IMR-90 (cell line): ENCODE measurements around the gene GINS1. TPM values are rescaled to one million over a fixed set of nuclear protein-coding genes. Genes with fewer than 3 reads are reported as not detected.

Source experiments
- ATAC-seq: fragments of 200-7000 bp; cut with Tn5 transposase; 2 replicates; pipeline ENCODE4 v1.9.1; 2020; ENCODE audit warnings: low read depth, mild to moderate bottlenecking, moderate library complexity
- Bru-seq: library from RNA; stranded (reverse); fragments of 400-500 nt; gene quantifications from one replicate; lab custom pipeline; 2021; lab: Mats Ljungman, UMichigan
- BruChase-seq, 2 experiments: library from RNA; stranded (reverse); fragments of 400-500 nt; gene quantifications; one replicate each; lab custom pipeline; 2021; lab: Mats Ljungman, UMichigan
- BruUV-seq: library from RNA; stranded (reverse); fragments of 400-500 nt; replicated peaks from 2 replicates; lab custom pipeline; 2021; lab: Mats Ljungman, UMichigan
- CTCF ChIA-PET: fragments of 300-600 bp; formaldehyde crosslinking; extraction: SDS; loops from one replicate; lab custom pipeline; 2021; ENCODE audit warnings: antibody characterized with exemption; lab: Yijun Ruan, JAX
- POLR2A ChIA-PET: fragments of 300-600 bp; sonication (Branson Sonifier 250); formaldehyde crosslinking; loops from one replicate; lab custom pipeline; 2022; ENCODE audit warnings: antibody characterized with exemption; ENCODE audit not compliant: unreplicated experiment; lab: Charles Lee
- DNase-seq: peaks from one replicate; pipeline ENCODE4 v3.0.0; 2013
- H2AFZ ChIP-seq: replicated peaks from 2 replicates; pipeline ENCODE3; 2013; ENCODE audit warnings: low read length, mild to moderate bottlenecking; ENCODE audit not compliant: poor library complexity
- H2AK5ac ChIP-seq: 2 replicates; pipeline ENCODE4 v1.6.1; 2013; ENCODE audit warnings: low read depth, low read length, inconsistent platforms
- H2AK9ac ChIP-seq: replicated peaks from 2 replicates; pipeline ENCODE3; 2013; ENCODE audit warnings: mild to moderate bottlenecking, low read depth, low read length, moderate library complexity; ENCODE audit not compliant: poor library complexity
- H2BK120ac ChIP-seq: 2 replicates; pipeline ENCODE4 v1.6.1; 2013; ENCODE audit warnings: low read depth, low read length, inconsistent platforms
- H2BK15ac ChIP-seq: 3 replicates; pipeline ENCODE4 v1.6.1; 2013; ENCODE audit warnings: low read depth, low read length, inconsistent platforms
- H2BK20ac ChIP-seq: 2 replicates; pipeline ENCODE4 v1.6.1; 2013; ENCODE audit warnings: low read depth, mild to moderate bottlenecking, inconsistent platforms, low read length, moderate library complexity
- H2BK5ac ChIP-seq: 2 replicates; pipeline ENCODE4 v1.6.1; 2013; ENCODE audit warnings: mild to moderate bottlenecking, low read depth, low read length, inconsistent platforms; ENCODE audit not compliant: poor library complexity, severe bottlenecking
- H3K14ac ChIP-seq: replicated peaks from 2 replicates; pipeline ENCODE4 v1.6.1; 2013; ENCODE audit warnings: low read depth, low read length, inconsistent platforms
- H3K18ac ChIP-seq: 2 replicates; pipeline ENCODE4 v1.6.1; 2013; ENCODE audit warnings: low read depth, low read length, control low read depth
- H3K23ac ChIP-seq: 2 replicates; pipeline ENCODE4 v1.6.1; 2013; ENCODE audit warnings: low read depth, low read length, inconsistent platforms
- H3K27ac ChIP-seq: 2 replicates; pipeline ENCODE4 v1.5.1; 2013; ENCODE audit warnings: mild to moderate bottlenecking, control low read depth, low read length; ENCODE audit not compliant: insufficient read depth
- H3K27me3 ChIP-seq: 2 replicates; pipeline ENCODE4 v1.6.1; 2013; ENCODE audit warnings: low read length; ENCODE audit not compliant: control insufficient read depth, insufficient read depth
- H3K36me3 ChIP-seq: 2 replicates; pipeline ENCODE4 v1.6.1; 2013; ENCODE audit warnings: low read length, mixed read lengths; ENCODE audit not compliant: control insufficient read depth, insufficient read depth
- H3K4ac ChIP-seq: 2 replicates; pipeline ENCODE4 v1.6.1; 2013; ENCODE audit warnings: low read depth, low read length, inconsistent platforms
- H3K4me1 ChIP-seq: 2 replicates; pipeline ENCODE4 v1.6.1; 2013; ENCODE audit warnings: low read length, mixed read lengths; ENCODE audit not compliant: control insufficient read depth, insufficient read depth
- H3K4me2 ChIP-seq: 2 replicates; pipeline ENCODE4 v1.6.1; 2013; ENCODE audit warnings: low read depth, mild to moderate bottlenecking, control low read depth, low read length, moderate library complexity
- H3K4me3 ChIP-seq: 2 replicates; pipeline ENCODE4 v1.5.1; 2013; ENCODE audit warnings: low read depth, mild to moderate bottlenecking, control low read depth, low read length, moderate library complexity; ENCODE audit not compliant: insufficient read depth
- H3K56ac ChIP-seq: 2 replicates; pipeline ENCODE4 v1.6.1; 2013; ENCODE audit warnings: low read length, inconsistent platforms; ENCODE audit not compliant: insufficient read depth; ENCODE audit errors: extremely low read depth
- H3K79me1 ChIP-seq, 2 experiments: 2 replicates each; pipeline ENCODE4 v1.6.1; 2013; ENCODE audit warnings: low read length in 2 of 2, inconsistent platforms in 1 of 2, low read depth in 1 of 2
- H3K9ac ChIP-seq: 2 replicates; pipeline ENCODE4 v1.6.1; 2013; ENCODE audit warnings: low read depth, low read length, control low read depth
- H3K9me1 ChIP-seq: 2 replicates; pipeline ENCODE4 v1.6.1; 2013; ENCODE audit warnings: low read length, inconsistent platforms; ENCODE audit not compliant: insufficient read depth
- H3K9me3 ChIP-seq: 2 replicates; pipeline ENCODE4 v1.6.1; 2013; ENCODE audit warnings: low read length; ENCODE audit not compliant: control insufficient read depth, insufficient read depth
- H4K20me1 ChIP-seq: 2 replicates; pipeline ENCODE4 v1.6.1; 2013; ENCODE audit warnings: low read length, inconsistent platforms; ENCODE audit not compliant: insufficient read depth
- H4K5ac ChIP-seq: 2 replicates; pipeline ENCODE4 v1.6.1; 2013; ENCODE audit warnings: mild to moderate bottlenecking, low read depth, low read length, control low read depth
- H4K8ac ChIP-seq, 2 experiments: 2 replicates each; pipeline ENCODE4 v1.6.1; 2013; ENCODE audit warnings: low read depth in 2 of 2, low read length in 2 of 2, control low read depth in 1 of 2, inconsistent platforms in 1 of 2
- H4K91ac ChIP-seq: 2 replicates; pipeline ENCODE4 v1.6.1; 2013; ENCODE audit warnings: low read depth, low read length, inconsistent platforms; ENCODE audit not compliant: insufficient read depth
- BHLHE40 ChIP-seq: fragments of 150-350 bp; IDR thresholded peaks from 2 replicates; pipeline ENCODE4 v1.6.1; 2016; ENCODE audit warnings: mild to moderate bottlenecking, low read depth, low read length
- CEBPB ChIP-seq: IDR thresholded peaks from 2 replicates; pipeline ENCODE4 v1.6.1; 2012; ENCODE audit warnings: low read depth, low read length, improper control_type of control experiment
- CHD1 ChIP-seq: IDR thresholded peaks from 2 replicates; pipeline ENCODE4 v1.6.1; 2012; ENCODE audit warnings: low read depth, low read length, improper control_type of control experiment
- FOS ChIP-seq: fragments of 150-350 bp; IDR thresholded peaks from 2 replicates; pipeline ENCODE4 v1.6.1; 2016; ENCODE audit warnings: low read depth, low read length
- POLR2A ChIP-seq: IDR thresholded peaks from 2 replicates; pipeline ENCODE4 v1.6.1; 2012; ENCODE audit warnings: mild to moderate bottlenecking, low read depth, low read length
- RAD21 ChIP-seq: IDR thresholded peaks from 2 replicates; pipeline ENCODE4 v1.6.1; 2012; ENCODE audit warnings: low read length, improper control_type of control experiment
- RCOR1 ChIP-seq: IDR thresholded peaks from 2 replicates; pipeline ENCODE4 v1.6.1; 2012; ENCODE audit warnings: mild to moderate bottlenecking, low read length, improper control_type of control experiment; ENCODE audit not compliant: insufficient replicate concordance
- SMC3 ChIP-seq: fragments of 150-350 bp; IDR thresholded peaks from 2 replicates; pipeline ENCODE4 v1.6.1; 2016; ENCODE audit warnings: low read depth, mild to moderate bottlenecking, antibody characterized with exemption, low read length, moderate library complexity
- WGBS, 2 experiments: methylation state at CpG; one replicate each; pipeline versions ENCODE4 v1.1.5 to v1.1.7; 2013; ENCODE audit warnings: missing lambda C conversion rate in 2 of 2; ENCODE audit not compliant: insufficient read length in 1 of 2; ENCODE audit errors: extremely low coverage in 2 of 2; 5-methylcytosine and 5-hydroxymethylcytosine counted together
- dilution Hi-C: fragments of 300-500 bp; cut with HindIII; formaldehyde crosslinking; loops from one replicate; pipeline ENCODE4 v1.14.3; 2018; ENCODE audit warnings: low sequenced_read_pairs; ENCODE audit not compliant: unreplicated experiment
- in situ Hi-C: fragments of 300-500 bp; cut with MboI; formaldehyde crosslinking; loops from 3 replicates; pipeline ENCODE4 v1.14.3; 2019; ENCODE audit warnings: low sequenced_read_pairs, inconsistent platforms, mixed read lengths
- intact Hi-C: fragments of 100-400 bp; cut with micrococcal nuclease; formaldehyde crosslinking; loops from 2 replicates; pipeline ENCODE4 v1.10.0; 2022
- long read RNA-seq: library from polyadenylated mRNA; unstranded; transcript quantifications from one replicate; pipeline ENCODE4 v2.0.0, GENCODE V29; 2021; ENCODE audit not compliant: unreplicated experiment
- polyA plus RNA-seq, 3 experiments: library from polyadenylated mRNA; depleted of rRNA; stranded (reverse); fragments of >200 nt; gene quantifications; 2 replicates each; pipeline ENCODE4 v1.2.3, GENCODE V29; 2012; ENCODE audit warnings: low replicate concordance in 1 of 3
- total RNA-seq: library from RNA; depleted of rRNA; stranded (reverse); fragments of >200 nt; gene quantifications from 2 replicates; pipeline ENCODE4 v1.2.3, GENCODE V29; 2012; rRNA removed
- TF ChIP-seq, protein P1 (sequence below): fragments of 150-350 bp; IDR thresholded peaks from 2 replicates; pipeline ENCODE4 v1.6.1; 2017; ENCODE audit warnings: mild to moderate bottlenecking, antibody characterized with exemption, low read length, low read depth
- TF ChIP-seq, protein P2 (sequence below): fragments of 150-350 bp; IDR thresholded peaks from 2 replicates; pipeline ENCODE4 v1.6.1; 2016; ENCODE audit warnings: low read depth, mild to moderate bottlenecking, low read length, moderate library complexity, borderline replicate concordance
- TF ChIP-seq, protein P3 (sequence below): conservative IDR thresholded peaks from 2 replicates; pipeline ENCODE4 v1.5.1; 2012; ENCODE audit warnings: mild to moderate bottlenecking, low read depth, low read length, improper control_type of control experiment

The GINS1 gene
- 6.6 and 12.2 TPM in 2 replicates for total RNA-seq
- polyA plus RNA-seq (2012; rRNA removed) = 4.1 and 4.9 TPM in 2 replicates
- polyA plus RNA-seq (2012; cell fraction: cytosol; rRNA removed) = 0.90 and 2.2 TPM in 2 replicates
- 0.63 and 2.9 TPM in 2 replicates for polyA plus RNA-seq (2012; cell fraction: nucleus; rRNA removed; ENCODE audit: low replicate concordance)
- percentile 49 among the genes with signal in this experiment for Bru-seq, nascent RNA
- BruChase-seq, experiment 1, labeled RNA remaining after a 6-hour chase = percentile 61 among the genes with signal in this experiment
- percentile 53 among the genes with signal in this experiment for BruChase-seq, experiment 2, labeled RNA remaining after a 2-hour chase
- long read RNA-seq, partial matches to known transcripts = 0 of 1 reads
- long read RNA-seq, other reads (novel, unspliced or antisense) = 1 of 1 reads

DNA sequence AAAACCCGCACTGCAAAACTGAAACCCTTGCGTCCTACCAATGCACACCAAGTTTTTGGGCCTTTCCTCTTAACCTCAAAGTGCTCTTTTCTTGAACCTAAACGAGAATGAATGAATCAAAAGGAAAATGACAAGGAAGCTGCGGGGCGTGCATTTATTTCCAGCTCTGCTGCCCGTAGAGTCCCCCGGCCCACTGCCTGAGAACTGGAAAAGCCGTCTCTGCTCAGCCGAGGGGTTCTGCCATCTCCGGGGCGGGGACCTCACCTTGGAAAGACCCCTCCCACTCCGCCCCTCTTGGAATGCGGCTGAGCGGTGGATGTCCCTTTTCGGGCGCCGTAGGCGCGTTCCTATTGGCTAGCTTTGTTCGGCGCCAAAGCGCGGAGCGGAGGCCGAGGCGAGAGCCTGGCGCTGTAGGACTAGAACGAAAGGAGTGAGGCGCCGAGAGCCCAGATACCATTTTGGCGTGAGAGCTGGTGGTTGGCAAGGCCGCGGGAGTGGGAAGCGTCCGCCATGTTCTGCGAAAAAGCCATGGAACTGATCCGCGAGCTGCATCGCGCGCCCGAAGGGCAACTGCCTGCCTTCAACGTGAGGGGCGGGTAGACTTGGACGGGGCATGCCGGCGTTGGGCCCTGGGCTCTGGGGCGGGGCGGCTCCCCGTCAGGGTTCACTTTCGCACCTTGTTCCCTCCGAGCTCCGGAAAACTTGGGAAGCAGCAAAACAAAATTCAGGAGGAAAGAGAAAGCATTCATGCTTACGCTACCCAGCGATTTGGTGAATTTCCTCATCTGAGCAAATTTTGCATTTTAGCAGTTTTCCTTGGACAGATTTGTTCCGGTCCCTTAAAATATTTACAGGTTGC lies at the start of gene GINS1:
Gene GINS1, plus strand, starts transcription at position 363 of the 859 bp plus-strand sequence. Its CDS starts 148 bp downstream, at position 511.
- Histone ChIP-seq H3K4ac (peak within 1 kb of the TSS; percentile 79), H3K4me3 (peak within 1 kb of the TSS; percentile 94), H2AK9ac (peak within 1 kb of the TSS; percentile 74), H4K20me1 (no peaks in the 10 kb centered on the region), H4K8ac (peak within 1 kb of the TSS; percentile 72 to 93), H2BK15ac (no peak within 1 kb of the TSS), H2AFZ (peak within 1 kb of the TSS; percentile 99), H3K14ac (peak within 1 kb of the TSS; percentile 88), H3K9ac (peak within 1 kb of the TSS; percentile 86), H3K4me1 (peaks cover 1% of the 10 kb centered on the region), H3K18ac (no peak within 1 kb of the TSS), H2AK5ac (peak within 1 kb of the TSS; percentile 50; the same call in 1 of the 2 replicates), H2BK20ac (no peak within 1 kb of the TSS), H3K27ac (peak within 1 kb of the TSS; percentile 72), H3K27me3 (no peaks in the 10 kb centered on the region), H3K23ac (peak within 1 kb of the TSS; percentile 7; the same call in 1 of the 2 replicates), H3K36me3 (no peaks in the 10 kb centered on the region; the same call in 1 of the 2 replicates), H3K4me2 (peak within 1 kb of the TSS; percentile 84), H4K91ac (peak within 1 kb of the TSS; percentile 67), H2BK120ac (peak within 1 kb of the TSS; percentile 44), H3K56ac (peak within 1 kb of the TSS; percentile 50), H3K9me3 (peaks cover 9% of the 10 kb centered on the region), H3K9me1 (0 out of 2 replicates have a peak, but pooled peaks cover 4% of the 10 kb centered on the region), H3K79me1 (peaks cover 23 to 32% of the 10 kb centered on the region in 2 experiments), H4K5ac (peak within 1 kb of the TSS; percentile 35), H2BK5ac (peak within 1 kb of the TSS; percentile 69)
- in situ Hi-C loops (loop anchor here (25.0 kb wide), 1 partner anchor 1770 kb away; the partner anchor contains the start of gene CST3), intact Hi-C loops (loop anchor here (5.0 kb wide), 1 partner anchor 135 kb away; no protein-coding TSS in a partner anchor), dilution Hi-C loops (no loop called here)
- BruUV-seq = no TSS peak
- CTCF ChIA-PET = interaction anchor here (0.6 to 1.8 kb wide), 3 partner anchors 8 to 93 kb away, joined by 3 to 15 read pairs (median 5); no protein-coding TSS in a partner anchor
- 0% methylated on average over 39 of the region's 56 CpGs; no CpG with 5 or more reads in 1 of the 2 experiments for WGBS, 2 experiments
- POLR2A ChIA-PET = interaction anchor here (0.7 kb wide), 1 partner anchor 23 kb away, joined by 3 read pairs; no protein-coding TSS in a partner anchor
- ATAC-seq = peak; percentile 99
- peak; percentile 85 for DNase-seq
- no peak for TF ChIP-seq CHD1
- TF ChIP-seq FOS = no peak
- TF ChIP-seq, protein P1, sequence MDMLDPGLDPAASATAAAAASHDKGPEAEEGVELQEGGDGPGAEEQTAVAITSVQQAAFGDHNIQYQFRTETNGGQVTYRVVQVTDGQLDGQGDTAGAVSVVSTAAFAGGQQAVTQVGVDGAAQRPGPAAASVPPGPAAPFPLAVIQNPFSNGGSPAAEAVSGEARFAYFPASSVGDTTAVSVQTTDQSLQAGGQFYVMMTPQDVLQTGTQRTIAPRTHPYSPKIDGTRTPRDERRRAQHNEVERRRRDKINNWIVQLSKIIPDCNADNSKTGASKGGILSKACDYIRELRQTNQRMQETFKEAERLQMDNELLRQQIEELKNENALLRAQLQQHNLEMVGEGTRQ = no peak
- no peak for TF ChIP-seq SMC3
- TF ChIP-seq, protein P2, sequence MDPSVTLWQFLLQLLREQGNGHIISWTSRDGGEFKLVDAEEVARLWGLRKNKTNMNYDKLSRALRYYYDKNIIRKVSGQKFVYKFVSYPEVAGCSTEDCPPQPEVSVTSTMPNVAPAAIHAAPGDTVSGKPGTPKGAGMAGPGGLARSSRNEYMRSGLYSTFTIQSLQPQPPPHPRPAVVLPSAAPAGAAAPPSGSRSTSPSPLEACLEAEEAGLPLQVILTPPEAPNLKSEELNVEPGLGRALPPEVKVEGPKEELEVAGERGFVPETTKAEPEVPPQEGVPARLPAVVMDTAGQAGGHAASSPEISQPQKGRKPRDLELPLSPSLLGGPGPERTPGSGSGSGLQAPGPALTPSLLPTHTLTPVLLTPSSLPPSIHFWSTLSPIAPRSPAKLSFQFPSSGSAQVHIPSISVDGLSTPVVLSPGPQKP = no peak
- no peak for TF ChIP-seq BHLHE40
- no peak for TF ChIP-seq RCOR1
- TF ChIP-seq POLR2A = peak; percentile 71
- TF ChIP-seq, protein P3, sequence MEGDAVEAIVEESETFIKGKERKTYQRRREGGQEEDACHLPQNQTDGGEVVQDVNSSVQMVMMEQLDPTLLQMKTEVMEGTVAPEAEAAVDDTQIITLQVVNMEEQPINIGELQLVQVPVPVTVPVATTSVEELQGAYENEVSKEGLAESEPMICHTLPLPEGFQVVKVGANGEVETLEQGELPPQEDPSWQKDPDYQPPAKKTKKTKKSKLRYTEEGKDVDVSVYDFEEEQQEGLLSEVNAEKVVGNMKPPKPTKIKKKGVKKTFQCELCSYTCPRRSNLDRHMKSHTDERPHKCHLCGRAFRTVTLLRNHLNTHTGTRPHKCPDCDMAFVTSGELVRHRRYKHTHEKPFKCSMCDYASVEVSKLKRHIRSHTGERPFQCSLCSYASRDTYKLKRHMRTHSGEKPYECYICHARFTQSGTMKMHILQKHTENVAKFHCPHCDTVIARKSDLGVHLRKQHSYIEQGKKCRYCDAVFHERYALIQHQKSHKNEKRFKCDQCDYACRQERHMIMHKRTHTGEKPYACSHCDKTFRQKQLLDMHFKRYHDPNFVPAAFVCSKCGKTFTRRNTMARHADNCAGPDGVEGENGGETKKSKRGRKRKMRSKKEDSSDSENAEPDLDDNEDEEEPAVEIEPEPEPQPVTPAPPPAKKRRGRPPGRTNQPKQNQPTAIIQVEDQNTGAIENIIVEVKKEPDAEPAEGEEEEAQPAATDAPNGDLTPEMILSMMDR = no peak
- TF ChIP-seq CEBPB = no peak
- no peak for TF ChIP-seq RAD21
